Measurements from ENCODE around the gene SPAG17. TPM values are rescaled to one million over a fixed set of nuclear protein-coding genes. Genes with fewer than 3 reads are reported as not detected.

The SPAG17 gene
- total RNA-seq, 1 donor from 2014 or later, result 1.9 TPM

GRCh38 chr1:118004312-118004711, 180.7 kb downstream of the SPAG17 start:
- Histone ChIP-seq H3K36me3 (ENCODE audit: insufficient read depth, low read length) (no peaks in the 10 kb centered on the region), H2AFZ (ENCODE audit: low read depth, low read length) (no peak overlapping the region), H3K4me2 (ENCODE audit: low read length) (no peak overlapping the region), H3K9me3 (ENCODE audit: insufficient read depth, low read depth, low read length) (no peaks in the 10 kb centered on the region), H3K4me1 (ENCODE audit: insufficient read depth, low read length) (no peaks in the 10 kb centered on the region), H4K20me1 (ENCODE audit: insufficient read depth, low read length) (no peaks in the 10 kb centered on the region), H3K79me2 (ENCODE audit: insufficient read depth, low read length) (no peaks in the 10 kb centered on the region), H3K27ac (ENCODE audit: low read depth, low read length) (no peak overlapping the region), H3K9ac (ENCODE audit: low read length) (no peak overlapping the region), H3K27me3 (ENCODE audit: insufficient read depth, low read length) (no peaks in the 10 kb centered on the region), H3K4me3 (ENCODE audit: insufficient read depth, low read depth, low read length) (no peak overlapping the region)
- DNase-seq (ENCODE audit: low read depth) (no peak), FAIRE-seq (no peak)
- Mint-ChIP-seq H3K36me3 (ENCODE audit: low read depth, unreplicated experiment) (no peaks in the 10 kb centered on the region), H3K4me3 (ENCODE audit: unreplicated experiment) (no peak overlapping the region), H3K9me3 (ENCODE audit: unreplicated experiment) (peaks cover 10% of the 10 kb centered on the region), H3K4me1 (ENCODE audit: low read depth, unreplicated experiment) (no peaks in the 10 kb centered on the region), H3K27ac (ENCODE audit: unreplicated experiment) (no peak overlapping the region), H3K27me3 (ENCODE audit: low read depth, unreplicated experiment) (no peaks in the 10 kb centered on the region)
- no peak for TF ChIP-seq EZH2 (IDR thresholded peaks at IDR 0.05; ENCODE audit: insufficient read depth, low read length)
- TF ChIP-seq, protein P1, sequence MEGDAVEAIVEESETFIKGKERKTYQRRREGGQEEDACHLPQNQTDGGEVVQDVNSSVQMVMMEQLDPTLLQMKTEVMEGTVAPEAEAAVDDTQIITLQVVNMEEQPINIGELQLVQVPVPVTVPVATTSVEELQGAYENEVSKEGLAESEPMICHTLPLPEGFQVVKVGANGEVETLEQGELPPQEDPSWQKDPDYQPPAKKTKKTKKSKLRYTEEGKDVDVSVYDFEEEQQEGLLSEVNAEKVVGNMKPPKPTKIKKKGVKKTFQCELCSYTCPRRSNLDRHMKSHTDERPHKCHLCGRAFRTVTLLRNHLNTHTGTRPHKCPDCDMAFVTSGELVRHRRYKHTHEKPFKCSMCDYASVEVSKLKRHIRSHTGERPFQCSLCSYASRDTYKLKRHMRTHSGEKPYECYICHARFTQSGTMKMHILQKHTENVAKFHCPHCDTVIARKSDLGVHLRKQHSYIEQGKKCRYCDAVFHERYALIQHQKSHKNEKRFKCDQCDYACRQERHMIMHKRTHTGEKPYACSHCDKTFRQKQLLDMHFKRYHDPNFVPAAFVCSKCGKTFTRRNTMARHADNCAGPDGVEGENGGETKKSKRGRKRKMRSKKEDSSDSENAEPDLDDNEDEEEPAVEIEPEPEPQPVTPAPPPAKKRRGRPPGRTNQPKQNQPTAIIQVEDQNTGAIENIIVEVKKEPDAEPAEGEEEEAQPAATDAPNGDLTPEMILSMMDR (IDR thresholded peaks at IDR 0.05; ENCODE audit: insufficient read depth, low read depth, low read length), result no peak

DNA sequence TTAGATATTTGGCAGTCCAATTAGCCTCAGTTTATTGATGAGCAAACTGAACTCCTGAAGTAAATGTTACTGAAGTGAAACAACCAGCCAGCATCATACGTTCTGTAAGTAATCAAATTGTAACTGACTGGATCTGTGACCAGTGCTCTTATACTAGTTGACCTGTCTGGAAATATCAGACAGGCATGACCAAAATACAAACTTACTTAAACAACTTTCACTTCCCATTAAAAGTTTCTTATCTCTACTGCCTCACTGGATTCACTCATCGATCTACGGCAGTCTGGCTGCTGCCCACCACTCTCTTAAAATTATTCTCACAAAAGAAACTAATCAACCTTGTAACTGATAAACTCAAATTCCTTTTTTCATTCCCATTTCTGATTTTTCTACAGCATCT, 199.1 kb downstream of the SPAG17 start:
- Histone ChIP-seq H3K27ac (ENCODE audit: low read depth, low read length) (no peak overlapping the region), H3K79me2 (ENCODE audit: insufficient read depth, low read length) (no peaks in the 10 kb centered on the region), H3K9ac (ENCODE audit: low read length) (no peak overlapping the region), H3K27me3 (ENCODE audit: insufficient read depth, low read length) (no peaks in the 10 kb centered on the region), H4K20me1 (ENCODE audit: insufficient read depth, low read length) (no peaks in the 10 kb centered on the region), H3K4me2 (ENCODE audit: low read length) (no peak overlapping the region), H3K4me1 (ENCODE audit: insufficient read depth, low read length) (no peaks in the 10 kb centered on the region), H3K4me3 (ENCODE audit: insufficient read depth, low read depth, low read length) (no peak overlapping the region), H3K9me3 (ENCODE audit: insufficient read depth, low read depth, low read length) (no peaks in the 10 kb centered on the region), H2AFZ (ENCODE audit: low read depth, low read length) (no peak overlapping the region), H3K36me3 (ENCODE audit: insufficient read depth, low read length) (no peaks in the 10 kb centered on the region)
- Mint-ChIP-seq H3K27ac (ENCODE audit: unreplicated experiment) (no peak overlapping the region), H3K4me3 (ENCODE audit: unreplicated experiment) (no peak overlapping the region), H3K4me1 (ENCODE audit: low read depth, unreplicated experiment) (no peaks in the 10 kb centered on the region), H3K27me3 (ENCODE audit: low read depth, unreplicated experiment) (peaks cover 3% of the 10 kb centered on the region), H3K36me3 (ENCODE audit: low read depth, unreplicated experiment) (no peaks in the 10 kb centered on the region), H3K9me3 (ENCODE audit: unreplicated experiment) (peaks cover 3% of the 10 kb centered on the region)
- DNase-seq (ENCODE audit: low read depth) (no peak), FAIRE-seq (no peak)
- TF ChIP-seq, protein P1 (IDR thresholded peaks at IDR 0.05; ENCODE audit: insufficient read depth, low read depth, low read length), result no peak
- no peak for TF ChIP-seq EZH2 (IDR thresholded peaks at IDR 0.05; ENCODE audit: insufficient read depth, low read length)

GRCh38 chr1:117985239-117985638, 199.8 kb downstream of the SPAG17 start:
- Histone ChIP-seq H3K4me3 (ENCODE audit: insufficient read depth, low read depth, low read length) (no peak overlapping the region), H3K36me3 (ENCODE audit: insufficient read depth, low read length) (no peaks in the 10 kb centered on the region), H2AFZ (ENCODE audit: low read depth, low read length) (no peak overlapping the region), H4K20me1 (ENCODE audit: insufficient read depth, low read length) (no peaks in the 10 kb centered on the region), H3K27me3 (ENCODE audit: insufficient read depth, low read length) (no peaks in the 10 kb centered on the region), H3K9ac (ENCODE audit: low read length) (no peak overlapping the region), H3K27ac (ENCODE audit: low read depth, low read length) (no peak overlapping the region), H3K79me2 (ENCODE audit: insufficient read depth, low read length) (no peaks in the 10 kb centered on the region), H3K9me3 (ENCODE audit: insufficient read depth, low read depth, low read length) (no peaks in the 10 kb centered on the region), H3K4me2 (ENCODE audit: low read length) (no peak overlapping the region), H3K4me1 (ENCODE audit: insufficient read depth, low read length) (no peaks in the 10 kb centered on the region)
- FAIRE-seq (no peak), DNase-seq (ENCODE audit: low read depth) (no peak)
- H3K4me1 Mint-ChIP-seq (ENCODE audit: low read depth, unreplicated experiment), result no peaks in the 10 kb centered on the region
- H3K36me3 Mint-ChIP-seq (ENCODE audit: low read depth, unreplicated experiment), result no peaks in the 10 kb centered on the region
- TF ChIP-seq, protein P1 (IDR thresholded peaks at IDR 0.05; ENCODE audit: insufficient read depth, low read depth, low read length), result no peak
- no peak for TF ChIP-seq EZH2 (IDR thresholded peaks at IDR 0.05; ENCODE audit: insufficient read depth, low read length)
- no peak overlapping the region for H3K27ac Mint-ChIP-seq (ENCODE audit: unreplicated experiment)
- peaks cover 3% of the 10 kb centered on the region for H3K27me3 Mint-ChIP-seq (ENCODE audit: low read depth, unreplicated experiment)
- H3K9me3 Mint-ChIP-seq (ENCODE audit: unreplicated experiment), result peaks cover 3% of the 10 kb centered on the region
- no peak overlapping the region for H3K4me3 Mint-ChIP-seq (ENCODE audit: unreplicated experiment)

All from astrocyte (in vitro differentiated cells and primary cell).